ENCODE data around the gene IL7R. TPM values are rescaled to one million over a fixed set of nuclear protein-coding genes. Genes with fewer than 3 reads are reported as not detected.

Gene IL7R
- total RNA-seq, 1 experiment from 2014 or later: 0.98 TPM

DNA sequence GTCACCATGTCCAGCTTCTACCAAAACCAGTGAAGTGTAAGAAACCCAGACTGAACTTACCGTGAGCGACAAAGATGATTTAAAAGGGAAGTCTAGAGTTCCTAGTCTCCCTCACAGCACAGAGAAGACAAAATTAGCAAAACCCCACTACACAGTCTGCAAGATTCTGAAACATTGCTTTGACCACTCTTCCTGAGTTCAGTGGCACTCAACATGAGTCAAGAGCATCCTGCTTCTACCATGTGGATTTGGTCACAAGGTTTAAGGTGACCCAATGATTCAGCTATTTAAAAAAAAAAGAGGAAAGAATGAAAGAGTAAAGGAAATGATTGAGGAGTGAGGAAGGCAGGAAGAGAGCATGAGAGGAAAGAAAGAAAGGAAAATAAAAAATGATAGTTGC, 19.8 kb downstream of the IL7R start:
- H3K79me2 ChIP-seq (ENCODE audit: insufficient read depth, low read length): no peaks in the 10 kb centered on the region
- intact Hi-C loops (cut with micrococcal nuclease): no loop called here
- ChIA-PET CTCF (no interaction called here), RAD21 (ENCODE audit: low non-redundant PET in 1 of 2, low total read pairs in 2 of 2, uncharacterized antibody in 2 of 2, unreplicated experiment in 2 of 2) (no interaction called here), POLR2A (no interaction called here)
- no peaks in the 10 kb centered on the region; a peak in 1 of 4 replicates for H3K4me1 ChIP-seq (ENCODE audit: control insufficient read depth in 1 of 2, insufficient read depth in 2 of 2, low read length in 2 of 2)
- H2AFZ ChIP-seq (ENCODE audit: low read depth, low read length, poor library complexity, severe bottlenecking): no peak overlapping the region
- no TSS peak for BruUV-seq (replicated peaks)
- DNase-seq (ENCODE audit: low read depth, low spot score) (no peak), ATAC-seq (no peak)
- no peak overlapping the region for H3K9ac ChIP-seq (ENCODE audit: low read length)
- TF ChIP-seq YY1 (IDR thresholded peaks at IDR 0.05; ENCODE audit: extremely low read depth, insufficient replicate concordance, low read depth, low read length): no peak
- no peak for TF ChIP-seq CEBPB (IDR thresholded peaks at IDR 0.05; ENCODE audit: low read depth)
- TF ChIP-seq JUND (IDR thresholded peaks at IDR 0.05): no peak
- TF ChIP-seq MAX (IDR thresholded peaks at IDR 0.05): no peak
- TF ChIP-seq POLR2A (IDR thresholded peaks at IDR 0.05; ENCODE audit: borderline replicate concordance, extremely low read depth, insufficient read depth, insufficient read length): no peak
- TF ChIP-seq ELF1 (IDR thresholded peaks at IDR 0.05; ENCODE audit: borderline replicate concordance, low read depth): no peak
- no peak for TF ChIP-seq ZBTB33 (IDR thresholded peaks at IDR 0.05; ENCODE audit: extremely low read depth, insufficient replicate concordance, low read length)
- TF ChIP-seq SRF (IDR thresholded peaks at IDR 0.05; ENCODE audit: low read depth): no peak
- no peak for TF ChIP-seq FOSL1 (IDR thresholded peaks at IDR 0.05; ENCODE audit: low read depth)
- TF ChIP-seq EGR1 (IDR thresholded peaks at IDR 0.05; ENCODE audit: low read depth): no peak
- no peak for TF ChIP-seq ZFX (IDR thresholded peaks at IDR 0.05)
- no peak for TF ChIP-seq TCF7L2 (IDR thresholded peaks at IDR 0.05; ENCODE audit: borderline replicate concordance, extremely low read depth, insufficient read depth, insufficient read length)
- TF ChIP-seq ZNF274 (IDR thresholded peaks at IDR 0.05; ENCODE audit: low read depth, low read length): no peak
- TF ChIP-seq, protein P1, sequence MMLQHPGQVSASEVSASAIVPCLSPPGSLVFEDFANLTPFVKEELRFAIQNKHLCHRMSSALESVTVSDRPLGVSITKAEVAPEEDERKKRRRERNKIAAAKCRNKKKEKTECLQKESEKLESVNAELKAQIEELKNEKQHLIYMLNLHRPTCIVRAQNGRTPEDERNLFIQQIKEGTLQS (IDR thresholded peaks at IDR 0.05): no peak
- TF ChIP-seq POLR2AphosphoS5 (IDR thresholded peaks at IDR 0.05; ENCODE audit: low read depth, low read length): no peak
- TF ChIP-seq EZH2 (IDR thresholded peaks at IDR 0.05): no peak
- TF ChIP-seq SIN3A (IDR thresholded peaks at IDR 0.05; ENCODE audit: low read depth): no peak
- no peak for TF ChIP-seq EZH2phosphoT487 (IDR thresholded peaks at IDR 0.05; ENCODE audit: borderline replicate concordance)
- TF ChIP-seq SP1 (IDR thresholded peaks at IDR 0.05; ENCODE audit: low read depth): no peak
- H4K20me1 ChIP-seq (ENCODE audit: insufficient read depth): no peaks in the 10 kb centered on the region
- no peaks in the 10 kb centered on the region for H3K36me3 ChIP-seq (ENCODE audit: control insufficient read depth in 1 of 2, insufficient read depth in 2 of 2, low read length in 2 of 2)
- no peak overlapping the region for H3K27ac ChIP-seq (ENCODE audit: low read depth, low read length)
- no peak overlapping the region for H3K4me2 ChIP-seq (ENCODE audit: low read length)
- no peaks in the 10 kb centered on the region for H3K9me2 ChIP-seq (ENCODE audit: insufficient read depth)
- H3K4me3 ChIP-seq (replicated peaks in 1 of 2; ENCODE audit: low read depth in 1 of 2, low read length in 2 of 2): no peak overlapping the region
- H3K27me3 ChIP-seq (ENCODE audit: insufficient read depth, low read length): peaks cover 6% of the 10 kb centered on the region; the same call in 1 of the 2 replicates
- no peaks in the 10 kb centered on the region for H3K9me3 ChIP-seq (ENCODE audit: control insufficient read depth in 1 of 2, insufficient read depth in 1 of 2, low read depth in 1 of 2, low read length in 2 of 2)

Data from HCT116 (cell line).